Iris pigment epithelial cell (primary cell): ENCODE measurements around the gene DOLK.
A peak's percentile ranks its signal among the peaks of the same experiment; 100 is the strongest.

Experiments
- DNase-seq: peaks from one replicate; pipeline ENCODE4 v3.0.0-alpha.2; 2011; ENCODE audit warnings: low read depth

The DOLK gene

GRCh38 chr9:128906741-128907140 is 40.7 kb downstream of the DOLK start:
- no peak for DNase-seq

GRCh38 chr9:128905964-128906363 is 41.4 kb downstream of the DOLK start:
- no peak for DNase-seq

- DNase-seq = peak; percentile 60
Measured at GRCh38 chr9:128903871-128904620, 43.4 kb downstream of the DOLK start.

- DNase-seq = no peak
Measured at GRCh38 chr9:128903079-128903461, 44.3 kb downstream of the DOLK start.

- DNase-seq = no peak
Measured at GRCh38 chr9:128902351-128903078, 44.9 kb downstream of the DOLK start.

- DNase-seq = no peak
Measured at GRCh38 chr9:128901822-128902221, 45.6 kb downstream of the DOLK start.

GRCh38 chr9:128901379-128901778 is 46.0 kb downstream of the DOLK start:
- no peak for DNase-seq

- peak; percentile 33 for DNase-seq
Measured at GRCh38 chr9:128899566-128900322, 47.7 kb downstream of the DOLK start.

- no peak for DNase-seq
Measured at GRCh38 chr9:128898845-128899565, 48.4 kb downstream of the DOLK start.

GRCh38 chr9:128898382-128898781 is 49.0 kb downstream of the DOLK start:
- DNase-seq = no peak

- peak; percentile 43 for DNase-seq
Measured at GRCh38 chr9:128895556-128895955, 51.8 kb downstream of the DOLK start.
